ENCODE data around the gene SYP.
A peak's percentile ranks its signal among the peaks of the same experiment; 100 is the strongest.

Gene SYP

DNA sequence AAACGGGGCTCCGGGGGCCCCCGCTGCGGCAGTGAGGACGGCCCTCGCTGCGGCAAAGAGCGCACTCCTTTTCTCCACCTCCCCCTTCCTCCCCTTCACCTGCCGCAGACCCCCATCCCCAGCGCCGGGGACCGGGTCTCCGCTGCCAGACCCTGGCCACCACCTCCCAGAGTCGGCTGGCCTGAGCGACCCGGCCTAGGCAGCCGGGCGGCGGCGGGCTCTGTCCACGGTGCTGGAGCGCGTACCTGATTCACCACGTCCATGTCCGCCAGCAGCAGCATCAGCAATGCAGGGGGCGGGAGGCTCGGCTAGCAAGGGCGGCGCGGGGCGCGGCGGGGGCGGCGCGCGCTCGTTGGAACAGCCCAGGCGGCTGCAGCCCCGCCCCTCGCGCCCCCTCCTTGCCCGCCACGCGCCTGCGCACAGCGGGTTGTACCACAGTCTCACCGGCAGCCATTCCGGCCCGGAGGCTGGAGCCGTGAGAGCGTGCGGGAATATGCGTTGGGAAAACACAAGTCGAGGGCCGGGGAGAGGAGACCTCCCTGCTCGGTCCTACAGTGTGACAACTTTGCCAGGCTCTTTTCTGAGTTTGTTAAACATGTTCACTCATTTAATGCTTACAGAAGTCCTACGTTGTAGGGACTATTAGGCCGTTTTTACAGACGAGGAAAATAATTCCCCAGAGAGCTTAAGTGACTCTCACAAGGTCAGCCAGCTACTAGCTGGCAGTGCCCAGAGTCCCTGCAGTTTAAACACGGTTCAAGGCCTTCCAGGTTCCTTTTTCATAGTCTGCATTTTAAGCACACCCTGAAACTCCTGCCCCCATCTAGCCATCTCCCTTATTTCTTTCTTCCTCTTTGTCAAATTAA lies at the start of gene SYP:
TSS of gene SYP (minus strand) at position 288 of the 866 bp plus-strand sequence. CDS start at position 281, 7 bp downstream.
- peak; percentile 70 for DNase-seq

DNA sequence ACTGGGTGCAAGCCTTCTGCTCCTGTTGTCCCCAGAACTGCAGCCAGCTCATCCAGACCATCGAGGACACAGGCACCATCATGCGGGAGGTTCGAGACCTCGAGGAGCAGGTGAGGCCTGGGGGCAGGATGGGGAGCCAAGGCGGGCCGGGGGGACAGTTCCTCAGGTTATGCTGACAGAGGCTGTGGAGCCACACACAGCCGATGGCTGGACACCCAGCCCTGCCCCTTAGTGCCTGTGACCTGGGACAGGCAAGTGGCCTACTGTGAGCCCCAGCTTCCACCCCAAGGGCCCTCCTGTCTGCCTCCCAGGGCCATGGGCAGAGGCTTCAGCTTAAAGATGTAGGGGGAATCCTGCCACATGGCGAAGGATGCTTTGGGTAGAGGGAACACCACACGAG lies 49.6 kb upstream of the SYP start:
- DNase-seq = no peak

DNA sequence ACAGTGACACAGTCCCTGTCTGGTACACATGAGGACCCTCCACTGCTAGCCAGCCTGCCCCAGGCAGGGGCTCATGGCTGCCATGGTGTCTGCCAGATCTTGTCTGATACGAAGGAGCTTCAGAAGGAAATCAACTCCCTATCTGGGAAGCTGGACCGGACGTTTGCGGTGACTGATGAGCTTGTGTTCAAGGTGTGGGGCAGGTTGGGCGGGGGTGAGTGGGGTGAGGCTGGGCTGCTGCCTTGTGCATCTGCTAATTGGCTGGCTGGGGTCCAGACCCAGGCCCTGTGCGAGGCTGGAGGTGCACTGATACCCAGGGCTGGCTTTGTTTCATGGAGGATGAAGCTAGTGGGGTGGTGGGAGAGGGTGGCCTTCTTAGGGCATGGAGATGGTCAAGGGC lies 49.1 kb upstream of the SYP start:
- DNase-seq = no peak

DNA sequence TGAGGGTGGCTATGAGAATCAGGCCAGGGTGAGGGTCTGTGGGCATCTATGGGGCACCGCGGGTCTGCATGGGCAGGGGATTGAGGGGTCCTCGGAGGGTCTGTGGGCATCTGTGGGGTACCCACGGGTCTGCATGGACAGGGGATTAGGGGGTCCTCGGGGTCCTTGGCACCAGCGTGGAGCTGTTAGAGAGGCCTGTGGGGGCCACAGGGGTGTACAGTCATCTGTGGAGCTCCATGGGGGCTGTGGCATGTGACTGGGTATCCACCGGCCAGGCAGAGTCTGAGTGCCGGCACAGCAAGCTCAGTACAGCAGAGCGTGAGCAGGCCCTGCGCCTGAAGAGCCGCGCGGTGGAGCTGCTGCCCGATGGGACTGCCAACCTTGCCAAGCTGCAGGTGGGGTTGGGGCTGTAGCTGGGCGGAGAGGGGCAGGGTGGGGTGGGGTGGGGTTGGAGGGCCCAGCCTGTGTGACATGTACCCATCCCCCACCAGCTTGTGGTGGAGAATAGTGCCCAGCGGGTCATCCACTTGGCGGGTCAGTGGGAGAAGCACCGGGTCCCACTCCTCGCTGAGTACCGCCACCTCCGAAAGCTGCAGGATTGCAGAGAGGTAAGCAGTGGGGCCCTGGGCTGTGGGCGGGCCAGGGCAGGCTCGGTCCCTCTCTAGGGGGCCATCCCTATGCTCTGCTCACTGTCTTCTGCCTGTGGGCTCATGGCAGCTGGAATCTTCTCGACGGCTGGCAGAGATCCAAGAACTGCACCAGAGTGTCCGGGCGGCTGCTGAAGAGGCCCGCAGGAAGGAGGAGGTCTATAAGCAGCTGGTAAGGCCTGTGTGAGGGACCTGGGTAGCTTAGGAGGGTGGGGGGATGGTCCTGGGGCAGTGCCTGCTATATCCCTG lies 48.2 kb upstream of the SYP start:
- DNase-seq = no peak

DNA sequence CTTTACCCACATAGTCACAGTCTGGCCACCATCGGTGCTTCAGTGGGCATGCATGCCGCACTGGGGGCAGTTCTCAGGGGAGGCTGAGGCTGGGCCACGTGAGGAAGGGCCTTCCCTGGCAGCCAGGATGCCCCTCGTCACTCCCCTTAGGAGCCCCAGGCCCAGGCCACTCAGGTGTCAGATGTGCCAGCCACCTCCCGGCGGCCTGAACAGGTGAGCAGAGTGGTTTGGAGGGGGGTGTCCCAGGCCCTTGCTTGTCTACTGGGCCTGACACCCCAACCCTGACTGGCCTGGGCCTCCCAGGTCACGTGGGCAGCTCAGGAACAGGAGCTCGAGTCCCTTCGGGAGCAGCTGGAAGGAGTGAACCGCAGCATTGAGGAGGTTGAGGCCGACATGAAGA lies 47.4 kb upstream of the SYP start:
- no peak for DNase-seq

DNA sequence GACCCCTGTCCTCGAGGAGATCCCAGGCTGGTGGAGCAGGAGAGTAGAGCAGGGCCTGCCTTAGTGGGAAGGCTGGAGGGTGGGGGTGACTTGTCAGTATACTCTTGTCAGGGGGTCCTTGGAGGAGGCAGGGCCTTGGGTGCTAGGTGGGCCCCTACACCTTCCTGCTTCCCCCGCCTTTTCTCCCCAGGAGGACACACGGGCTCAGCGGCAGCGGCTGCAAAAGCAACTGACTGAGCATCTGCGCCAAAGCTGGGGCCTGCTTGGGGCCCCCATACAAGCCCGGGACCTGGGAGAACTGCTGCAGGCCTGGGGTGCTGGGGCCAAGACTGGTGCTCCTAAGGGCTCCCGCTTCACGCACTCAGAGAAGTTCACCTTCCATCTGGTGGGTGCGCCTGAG lies 46.5 kb upstream of the SYP start:
- DNase-seq = no peak

DNA sequence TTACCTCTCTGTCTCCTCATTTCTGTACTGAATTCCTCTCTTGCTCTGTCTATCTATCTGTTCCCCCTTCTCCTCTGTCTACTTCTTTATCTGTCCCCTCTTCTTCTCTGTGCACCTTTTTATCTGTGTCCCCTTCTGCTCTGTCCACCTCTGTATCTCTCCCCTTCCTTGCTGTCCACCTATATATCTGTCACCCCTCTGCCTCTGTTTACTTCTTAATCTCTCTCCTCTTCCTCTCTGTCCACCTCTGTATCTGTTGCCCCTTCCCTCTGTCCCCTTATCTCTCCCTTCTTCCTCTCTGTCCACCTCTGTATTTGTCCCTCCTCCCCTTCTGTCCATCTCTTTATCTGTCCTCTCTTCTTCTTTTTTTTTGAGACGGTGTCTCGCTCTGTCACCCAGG lies 44.2 kb upstream of the SYP start:
- DNase-seq = no peak

DNA sequence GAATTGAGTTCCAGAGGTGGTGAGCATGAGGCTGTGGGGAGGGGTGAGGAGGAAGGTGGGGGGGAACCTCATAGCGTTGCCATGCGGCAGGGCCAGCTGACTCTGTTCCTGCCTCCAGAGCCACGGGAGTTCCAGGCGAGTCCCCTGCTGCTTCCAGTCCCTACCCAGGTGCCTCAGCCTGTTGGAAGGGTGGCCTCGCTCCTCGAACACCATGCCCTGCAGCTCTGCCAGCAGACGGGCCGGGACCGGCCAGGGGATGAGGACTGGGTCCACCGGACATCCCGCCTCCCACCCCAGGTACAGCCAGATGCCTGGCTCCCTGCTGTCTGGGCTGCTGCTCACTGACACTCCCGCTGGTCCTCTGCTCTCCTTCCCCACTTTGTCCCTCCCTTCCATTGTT lies 43.2 kb upstream of the SYP start:
- DNase-seq = no peak

DNA sequence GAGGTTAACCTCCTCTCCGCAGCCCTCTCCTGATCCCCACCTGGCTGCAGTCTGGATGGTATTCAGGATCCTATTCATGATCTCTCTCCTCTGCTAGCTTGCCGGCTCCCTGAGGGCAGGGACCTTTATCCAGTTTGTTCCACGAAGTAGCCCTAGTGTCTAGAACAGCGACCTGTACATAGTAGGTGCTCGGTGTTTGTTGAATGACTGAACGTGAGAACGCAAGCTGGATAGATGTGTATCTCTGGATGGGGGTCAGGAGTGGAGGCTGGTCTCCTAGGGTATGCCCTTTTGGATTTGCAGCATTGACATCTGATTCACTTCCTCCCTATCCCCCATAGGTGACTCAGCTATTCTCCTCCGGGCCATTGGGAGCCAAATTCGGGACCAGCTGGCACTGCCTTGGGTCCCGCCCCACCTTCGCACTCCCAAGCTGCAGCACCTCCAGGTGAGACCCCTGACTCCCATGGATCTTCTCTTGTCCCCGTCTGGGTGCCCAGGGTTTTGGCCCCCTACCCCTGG lies 42.6 kb upstream of the SYP start:
- no peak for DNase-seq

DNA sequence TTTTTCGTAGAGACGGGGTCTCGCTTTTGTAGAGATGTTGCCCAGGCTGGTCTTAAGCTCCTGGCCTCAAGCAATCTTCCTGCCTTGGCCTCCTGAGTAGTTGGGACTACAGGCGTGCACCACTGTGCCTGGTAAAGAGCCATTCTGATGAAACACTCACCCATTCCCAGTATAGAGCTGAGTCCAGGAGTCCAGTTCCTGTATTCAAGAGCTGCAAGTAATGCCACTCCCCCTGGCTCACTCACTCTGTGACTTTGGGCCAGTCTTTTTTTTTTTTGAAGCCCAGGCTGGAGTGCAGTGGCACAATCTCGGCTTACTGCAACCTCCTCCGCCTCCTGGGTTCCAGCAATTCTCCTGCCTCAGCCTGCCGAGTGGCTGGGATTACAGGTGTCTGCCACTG lies 38.7 kb upstream of the SYP start:
- DNase-seq = no peak

DNA sequence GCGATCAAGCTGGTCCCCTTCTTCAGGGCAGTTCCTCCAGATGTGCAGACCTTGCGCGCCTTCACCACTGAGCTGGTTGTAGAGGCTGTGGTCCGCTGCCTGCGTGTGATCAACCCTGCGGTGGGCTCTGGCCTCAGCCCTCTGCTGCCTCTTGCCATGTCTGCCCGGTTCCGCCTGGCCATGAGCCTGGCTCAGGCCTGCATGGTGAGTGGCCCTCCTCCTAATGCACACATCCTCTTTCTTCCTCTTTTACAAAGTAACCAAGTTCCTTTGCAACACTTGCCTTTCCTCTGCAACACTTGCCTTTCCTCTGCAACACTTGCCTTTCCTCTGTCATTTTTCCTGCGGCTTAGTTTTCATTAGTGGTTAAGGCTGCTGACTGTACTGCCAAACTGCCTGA lies 37.1 kb upstream of the SYP start:
- DNase-seq = no peak

DNA sequence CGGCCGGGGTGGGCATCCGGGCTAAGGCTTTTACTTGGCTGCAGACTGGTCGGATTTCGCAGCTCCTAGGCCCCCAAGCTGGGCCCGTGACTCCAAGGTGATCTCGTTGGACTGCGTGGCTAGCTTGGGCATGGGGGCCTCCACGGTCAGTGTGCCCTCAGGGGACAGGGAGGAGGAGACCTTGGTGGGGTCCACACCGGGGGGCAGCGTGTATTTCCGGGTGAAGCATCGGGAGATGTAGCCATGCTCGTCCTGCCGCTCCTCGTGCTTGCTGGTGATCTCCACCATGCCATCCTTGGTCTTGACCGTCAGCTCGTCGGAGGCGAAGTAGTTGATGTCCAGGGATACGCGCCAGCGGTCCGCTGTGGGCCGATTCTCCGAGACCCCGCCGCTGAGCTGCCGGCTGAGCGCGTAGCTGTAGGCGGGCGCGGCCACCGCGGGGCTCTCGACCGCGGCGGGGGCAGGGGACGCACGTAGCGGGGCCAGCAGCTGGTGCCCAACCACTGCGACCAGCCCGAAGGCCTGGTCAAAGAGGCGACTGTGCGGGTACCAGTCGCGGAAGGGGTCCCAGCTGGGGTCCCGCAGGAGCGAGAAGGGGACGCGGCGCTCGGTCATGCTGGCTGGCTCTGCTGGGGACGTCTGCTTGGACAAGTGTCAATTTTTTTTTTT lies 34.0 kb upstream of the SYP start:
- no peak for DNase-seq

DNA sequence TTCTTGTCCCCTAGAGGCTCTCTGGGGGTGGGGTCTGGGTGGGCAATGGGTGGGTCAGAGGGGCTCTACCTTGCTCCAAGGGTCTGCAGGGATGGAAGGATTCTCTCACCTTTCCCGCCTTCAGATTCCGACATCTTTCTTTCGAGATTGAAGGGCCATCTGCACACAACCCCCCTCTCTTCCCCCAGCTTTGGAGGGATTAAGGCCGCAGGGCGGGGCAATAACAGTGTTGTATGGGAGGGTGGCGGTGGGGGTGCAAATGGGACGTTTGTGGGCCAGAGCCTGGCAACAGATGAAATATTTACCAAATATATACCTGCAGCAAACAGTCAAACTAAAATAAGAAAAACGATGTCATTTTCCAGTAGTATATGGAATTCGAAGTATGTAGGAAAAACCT lies 33.2 kb upstream of the SYP start, which contains the start of gene CACNA1F:
TSS of gene CACNA1F (minus strand) at position 165 of the 400 bp plus-strand sequence. CDS start at position 134, 31 bp downstream.
- no peak for DNase-seq

DNA sequence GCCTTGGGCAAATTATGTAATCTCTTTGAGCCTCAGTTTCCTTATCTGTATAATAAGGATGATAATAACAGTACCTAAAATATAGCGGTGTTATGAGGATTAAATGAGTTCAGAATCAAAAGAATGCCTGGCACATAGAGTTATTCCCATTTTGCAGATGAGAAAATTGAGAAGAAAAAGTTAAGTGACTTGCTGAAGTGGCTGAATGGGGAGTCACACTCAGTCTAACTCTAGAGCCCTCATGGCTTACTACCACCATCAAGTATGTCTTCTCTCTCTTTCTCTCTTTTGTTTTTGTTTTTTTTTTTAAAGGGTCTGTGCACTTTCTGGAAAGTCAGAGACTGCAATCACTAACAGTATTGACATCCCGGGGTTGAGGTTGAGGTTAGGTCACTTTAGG lies 32.5 kb upstream of the SYP start:
- DNase-seq = no peak

DNA sequence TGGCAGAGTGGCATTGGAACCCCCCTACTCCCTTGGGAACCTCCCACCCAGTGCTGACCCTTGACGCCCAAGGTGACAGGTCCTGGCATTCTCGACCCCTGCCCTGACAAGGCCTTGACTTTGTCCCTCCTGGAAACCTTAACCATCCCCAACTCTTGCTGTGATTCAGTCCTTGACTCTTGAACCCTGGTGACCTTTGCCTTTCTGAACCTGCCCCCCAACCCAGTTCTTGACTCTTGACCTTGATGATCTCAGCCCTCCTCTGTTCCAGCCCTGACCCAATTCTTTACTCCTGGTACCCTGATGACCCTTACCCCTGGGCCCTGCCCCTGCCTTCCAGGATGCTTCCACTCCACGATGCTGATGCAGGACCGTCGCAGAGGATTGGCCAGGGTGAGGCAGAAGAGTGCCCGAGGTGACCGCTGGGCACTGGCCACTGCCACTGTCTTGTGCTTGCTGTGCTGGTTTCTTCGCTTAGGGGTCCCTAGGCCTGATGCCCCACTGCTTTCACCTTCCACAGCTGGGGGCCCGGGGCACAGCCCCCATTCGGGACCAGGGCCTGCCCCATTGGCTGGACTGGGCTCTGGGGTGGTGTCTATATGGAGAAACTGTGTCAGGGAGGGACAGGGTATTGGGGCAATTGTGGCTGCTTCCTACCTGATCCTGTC lies 31.5 kb upstream of the SYP start:
- DNase-seq = no peak

DNA sequence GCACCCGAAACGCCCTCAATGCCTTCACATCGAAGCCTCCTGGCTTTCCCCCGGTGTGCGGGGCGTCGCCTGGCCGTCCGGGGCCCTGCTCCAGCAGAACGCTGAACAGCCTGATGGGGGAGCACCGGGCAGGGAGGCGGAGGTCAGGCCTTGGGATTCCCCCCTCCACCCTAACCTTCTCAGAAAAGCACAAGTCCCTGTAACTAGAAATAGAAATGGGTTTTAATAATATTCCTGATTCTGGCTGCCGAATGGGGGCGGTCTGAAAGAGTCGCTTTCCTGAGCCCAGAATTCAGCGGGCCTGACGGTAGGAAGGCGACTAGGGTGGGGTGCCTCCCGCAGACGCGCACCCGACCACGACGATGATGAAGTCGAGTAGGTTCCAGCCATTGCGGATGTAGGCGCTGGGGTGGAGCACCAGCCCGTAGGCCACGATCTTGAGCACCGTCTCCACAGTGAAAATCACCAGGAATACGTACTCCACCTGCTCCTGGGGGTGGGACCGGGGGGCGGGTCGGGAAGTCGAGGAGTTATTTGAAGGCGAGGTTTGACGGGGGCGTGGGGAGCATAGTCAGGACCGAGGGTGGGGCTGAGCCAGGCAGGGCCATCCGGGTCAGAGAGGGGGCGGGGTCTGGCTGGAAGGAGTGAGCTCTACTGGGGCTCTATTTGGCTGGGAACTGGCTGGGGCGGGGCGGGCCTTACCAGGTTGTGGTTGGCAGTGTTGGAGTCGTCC lies 30.7 kb upstream of the SYP start:
- no peak for DNase-seq

DNA sequence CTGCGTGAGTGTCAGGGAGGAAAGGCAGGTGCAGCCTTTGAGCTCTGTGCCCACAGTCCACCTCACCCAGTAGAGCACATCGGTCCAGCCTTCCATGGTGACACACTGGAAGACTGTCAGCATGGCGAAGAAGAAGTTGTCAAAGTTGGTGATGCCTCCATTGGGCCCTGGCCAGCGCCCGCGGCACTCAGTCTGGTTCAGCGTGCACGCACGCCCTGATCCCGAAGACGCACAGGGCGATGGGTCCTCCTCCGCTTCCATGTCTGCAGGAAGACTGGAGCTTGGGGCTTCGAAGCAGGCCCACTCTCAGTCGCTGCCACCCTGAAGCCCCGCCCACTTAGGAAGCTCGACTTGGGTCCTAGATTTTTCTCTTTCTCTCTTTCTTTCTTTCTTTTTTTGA lies 28.2 kb upstream of the SYP start:
- DNase-seq = no peak

DNA sequence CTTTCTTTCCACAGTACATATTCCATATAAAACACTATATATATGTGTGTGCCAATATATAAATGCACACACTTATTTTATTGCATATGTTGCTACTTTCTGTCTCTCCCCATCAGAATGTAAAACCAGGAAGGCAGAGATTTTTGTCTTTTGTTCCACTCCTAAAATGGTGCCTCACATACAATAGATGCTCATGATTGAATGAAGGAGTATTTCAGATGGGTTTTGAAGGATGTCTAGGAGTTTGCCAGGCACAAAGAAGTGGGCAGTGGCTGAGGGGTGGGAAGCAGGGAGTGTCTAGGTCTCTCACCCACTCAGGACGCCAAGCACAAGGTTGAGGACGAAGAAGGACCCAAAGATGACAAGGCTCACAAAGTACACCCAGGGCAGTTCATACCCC lies 27.7 kb upstream of the SYP start:
- no peak for DNase-seq

DNA sequence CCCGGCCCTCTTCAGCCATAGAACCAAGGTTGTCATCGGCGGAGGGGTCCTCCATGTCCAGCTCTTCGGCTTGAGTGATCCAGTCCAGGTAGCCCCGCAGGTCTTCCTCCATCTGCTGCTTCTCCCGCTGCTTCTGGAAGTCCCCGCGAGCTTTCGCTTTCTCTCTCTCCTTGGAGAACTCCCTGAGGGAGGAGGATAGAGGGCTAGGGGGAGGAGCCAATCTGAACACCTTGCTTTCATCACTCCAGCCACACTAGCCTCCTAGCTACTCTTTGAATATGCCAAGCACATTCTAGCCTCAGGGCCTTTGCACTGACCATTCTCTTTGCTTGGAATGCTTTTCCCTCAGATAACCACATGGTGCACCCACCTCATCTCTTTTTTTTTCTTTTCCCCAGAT lies 27.0 kb upstream of the SYP start:
- DNase-seq = no peak

DNA sequence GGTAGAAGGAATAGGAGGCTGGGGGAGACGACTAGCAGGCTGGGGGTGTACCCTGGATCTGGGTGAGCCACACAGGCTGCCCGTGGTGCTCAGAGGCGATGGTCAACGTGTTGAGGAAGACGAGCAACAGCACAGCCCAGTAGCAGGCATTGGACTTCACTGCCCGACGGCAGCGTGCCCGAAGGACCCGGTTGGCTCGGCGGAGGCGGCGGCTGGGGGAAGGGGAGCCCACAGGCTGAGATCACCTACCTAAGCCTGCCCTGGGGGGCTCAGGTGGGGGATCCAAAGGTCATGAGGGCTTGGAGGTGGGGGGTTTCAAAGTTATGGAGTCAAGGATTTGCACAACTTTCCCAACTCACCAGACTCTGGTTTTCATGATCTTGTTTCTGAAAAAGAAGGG lies 25.9 kb upstream of the SYP start:
- DNase-seq = no peak

DNA sequence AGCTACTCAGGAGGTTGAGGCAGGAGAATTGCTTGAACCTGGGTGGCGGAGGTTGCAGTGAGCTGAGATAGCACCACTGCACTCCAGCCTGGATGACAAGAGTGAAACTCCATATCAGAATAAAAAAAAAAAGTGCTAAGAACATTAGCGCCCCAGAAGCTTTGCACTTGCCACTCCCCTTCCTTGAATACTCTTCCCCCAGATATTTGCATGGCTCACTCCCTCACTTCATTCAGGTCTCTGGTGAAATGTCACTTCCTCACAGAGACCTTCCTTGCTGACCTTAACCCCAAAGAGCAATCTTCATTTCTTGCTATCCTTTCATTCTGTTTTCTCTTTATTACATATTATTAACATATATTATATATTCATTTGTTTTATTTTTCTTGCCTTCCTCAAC lies 21.9 kb upstream of the SYP start:
- no peak for DNase-seq

DNA sequence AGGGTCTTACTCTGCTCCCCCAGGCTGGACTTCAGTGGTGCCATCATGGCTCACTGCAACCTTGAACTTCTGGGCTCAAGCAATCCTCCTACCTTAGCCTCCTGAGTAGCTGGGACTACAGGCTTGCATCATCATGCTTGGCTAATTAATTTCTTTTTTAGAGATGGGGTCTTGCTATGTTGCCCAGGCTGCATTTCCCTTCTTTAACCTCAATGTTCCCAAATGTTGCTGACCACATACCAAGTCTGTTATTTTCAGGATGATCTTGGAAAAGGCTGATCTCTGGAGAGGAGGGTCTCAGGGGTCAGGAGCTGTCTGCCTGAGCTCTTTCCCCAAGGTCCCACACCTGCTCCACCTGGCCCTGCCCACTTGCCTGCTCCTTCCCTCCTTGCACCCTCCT lies 20.1 kb upstream of the SYP start:
- DNase-seq = no peak
